GM12878 (cell line): ENCODE measurements around the gene PPCS.
A peak's percentile ranks its signal among the peaks of the same experiment; 100 is the strongest.

Experiments used
- CBFB ChIP-seq: IDR thresholded peaks from 2 replicates; pipeline ENCODE4 v1.6.1; 2016; ENCODE audit warnings: antibody characterized with exemption, low read depth
- CREB1 ChIP-seq: IDR thresholded peaks from 2 replicates; pipeline ENCODE4 v1.6.1; 2012; ENCODE audit warnings: low read depth, mild to moderate bottlenecking, inconsistent platforms
- CTCF ChIP-seq, 3 experiments: IDR thresholded peaks in 2 of 3; conservative IDR thresholded peaks in 1 of 3; 2 replicates each; pipeline ENCODE4 v1.5.1; 2011; ENCODE audit warnings: low read depth in 3 of 3, low read length in 3 of 3, mild to moderate bottlenecking in 3 of 3, control low read depth in 2 of 3, moderate library complexity in 2 of 3, inconsistent platforms in 1 of 3, mixed read lengths in 1 of 3; ENCODE audit not compliant: control insufficient read depth in 2 of 3, insufficient read depth in 1 of 3; ENCODE audit errors: extremely low read depth in 1 of 3
- ELK1 ChIP-seq: IDR thresholded peaks from 2 replicates; pipeline ENCODE4 v1.6.1; 2012; ENCODE audit warnings: low read depth, low read length, improper control_type of control experiment
- EZH2 ChIP-seq: IDR thresholded peaks from 2 replicates; pipeline ENCODE4 v1.6.1; 2012; ENCODE audit warnings: low read depth, mild to moderate bottlenecking, control low read depth, inconsistent platforms, low read length, borderline replicate concordance; ENCODE audit not compliant: control insufficient read depth
- HCFC1 ChIP-seq: fragments of 150-350 bp; IDR thresholded peaks from 2 replicates; pipeline ENCODE4 v1.6.1; 2014; ENCODE audit warnings: low read length
- JUND ChIP-seq: IDR thresholded peaks from 2 replicates; pipeline ENCODE4 v1.6.1; 2012; ENCODE audit warnings: low read depth, mild to moderate bottlenecking, low read length, improper control_type of control experiment, moderate library complexity
- POLR2AphosphoS5 ChIP-seq: IDR thresholded peaks from 2 replicates; pipeline ENCODE4 v1.6.1; 2011; ENCODE audit warnings: mild to moderate bottlenecking, low read length, inconsistent platforms
- USF1 ChIP-seq: IDR thresholded peaks from 2 replicates; pipeline ENCODE4 v1.6.1; 2011; ENCODE audit warnings: borderline replicate concordance, low read depth, mild to moderate bottlenecking, moderate library complexity, mixed read lengths, low read length; ENCODE audit not compliant: insufficient read depth; ENCODE audit errors: extremely low read length
- ZBTB4 ChIP-seq: fragments of 450-650 bp; formaldehyde crosslinking; IDR thresholded peaks from 2 replicates; pipeline ENCODE4 v1.4.0; 2022; ENCODE audit warnings: mild to moderate bottlenecking, moderate library complexity

- TF ChIP-seq CTCF (IDR thresholded peaks at IDR 0.05 in 2 of 3, conservative IDR thresholded peaks at IDR 0.05 in 1 of 3; ENCODE audit: control insufficient read depth in 2 of 3, extremely low read depth in 1 of 3, insufficient read depth in 1 of 3, low read depth in 3 of 3, low read length in 3 of 3) (peak; percentile 7 to 35 (median 25); a peak in 2 of 6 replicates), POLR2AphosphoS5 (no peak), EZH2 (no peak), CBFB (no peak), HCFC1 (no peak), CREB1 (no peak), JUND (no peak), ZBTB4 (CRISPR knock-in tag) (no peak), USF1 (no peak), ELK1 (no peak)
These were observed 23.3 kb downstream of the PPCS start for GRCh38 chr1:42479621-42480020.
